ENCODE data around the gene NPIPB2.

The NPIPB2 gene

DNA sequence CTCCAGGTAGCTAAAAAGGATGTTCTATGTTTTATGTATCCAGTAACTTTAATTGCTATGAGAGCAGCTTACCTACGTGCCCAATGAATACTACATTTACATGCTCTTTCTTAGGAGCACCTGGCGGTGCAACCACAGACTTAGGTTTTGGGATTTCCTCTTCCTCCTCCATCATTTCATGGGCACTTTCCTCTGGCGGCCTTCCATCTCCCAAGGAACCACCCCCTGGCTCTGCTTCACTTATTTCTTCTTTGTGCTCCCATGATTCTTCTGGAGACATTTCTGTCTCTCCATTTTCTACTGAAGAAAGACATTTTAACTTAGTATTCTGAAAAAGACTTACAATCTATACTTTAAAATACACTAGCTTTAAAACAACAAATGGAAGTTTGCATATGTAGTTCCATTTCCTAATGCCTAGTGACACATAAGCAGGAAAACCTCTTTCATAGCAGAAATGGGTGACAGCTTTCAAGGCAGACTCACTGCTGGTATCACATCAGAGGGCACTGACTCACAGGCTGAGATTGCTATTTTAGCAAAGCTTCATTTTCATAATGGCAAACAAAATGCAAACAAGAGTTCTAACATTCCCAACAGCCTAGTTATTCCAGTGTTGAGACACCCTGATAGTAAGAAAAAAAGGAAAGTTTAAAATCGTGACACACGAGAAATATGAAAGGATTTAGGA is 45.2 kb downstream of the NPIPB2 start:
- DNase-seq = no peak

DNA sequence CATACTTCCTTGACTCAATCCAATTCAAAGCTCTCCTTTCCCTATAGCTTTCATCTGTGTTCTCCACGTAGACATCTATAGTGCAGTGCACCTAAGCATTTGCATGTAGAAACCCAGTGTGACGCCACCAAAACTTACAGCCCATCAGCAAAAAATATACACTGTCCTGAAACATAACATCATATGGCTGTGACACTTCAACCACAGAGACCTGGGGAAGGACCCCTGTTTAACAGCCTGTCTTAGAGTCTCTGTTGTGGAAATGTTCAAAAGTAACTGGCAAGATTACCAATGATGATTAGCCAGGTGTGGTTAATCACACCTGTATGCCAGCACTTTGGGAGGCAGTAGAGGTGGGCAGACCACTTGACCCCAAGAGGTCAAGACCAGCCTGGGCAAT is 48.3 kb downstream of the NPIPB2 start:
- DNase-seq = no peak

DNA sequence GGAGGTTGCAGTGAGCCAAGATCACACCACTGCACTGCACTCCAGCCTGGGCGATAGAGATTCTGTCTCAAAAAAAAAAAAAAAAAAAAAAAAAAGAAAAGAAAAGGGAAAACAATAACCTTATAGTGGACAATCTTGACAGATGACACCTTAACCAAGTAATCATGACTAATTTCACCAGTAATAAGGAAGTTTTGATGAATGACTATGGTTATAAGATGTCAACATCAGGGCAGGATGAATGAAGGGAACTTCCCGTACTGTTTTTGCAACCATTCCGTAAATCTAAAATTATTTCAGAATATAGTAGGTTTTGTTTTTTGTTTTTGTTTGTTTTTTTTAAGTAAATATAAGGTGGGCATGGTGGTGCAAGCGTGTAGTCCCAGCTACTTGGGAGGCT is 49.1 kb downstream of the NPIPB2 start:
- DNase-seq = no peak

DNA sequence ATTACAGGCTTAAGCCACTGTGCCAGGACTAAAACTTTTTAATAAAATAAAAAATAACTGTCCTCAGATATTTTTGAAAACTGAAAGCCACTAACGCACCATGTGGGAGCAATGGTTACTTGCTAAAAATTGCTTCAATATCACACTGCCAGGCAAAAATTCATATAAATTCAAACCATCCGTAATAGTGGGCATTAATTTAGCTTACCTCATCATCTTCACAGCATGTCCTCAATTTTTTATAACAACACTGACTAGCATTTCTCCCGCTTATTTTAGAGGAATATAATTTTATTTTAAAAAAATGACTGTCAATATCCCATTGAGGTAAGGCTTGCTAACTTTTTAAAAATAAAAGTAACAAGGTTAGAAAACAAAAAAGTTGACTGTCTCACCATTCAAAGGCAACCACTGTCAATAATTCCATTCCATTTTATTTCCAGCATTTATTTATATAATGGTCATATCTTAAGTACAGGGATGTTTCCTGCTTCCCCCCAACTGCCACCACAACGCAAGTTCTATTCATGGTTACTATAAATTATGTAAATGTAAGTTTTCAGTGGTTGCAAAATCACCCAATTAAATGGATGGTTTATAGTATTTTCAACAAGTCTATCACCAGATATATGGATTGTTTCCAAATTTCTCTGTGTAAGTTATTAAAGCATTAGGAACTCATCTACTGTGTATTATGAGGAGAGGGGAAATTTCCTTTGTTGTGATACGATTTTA is 51.4 kb downstream of the NPIPB2 start:
- no peak for DNase-seq

GRCh38 chr16:11886881-11887280 is 55.0 kb downstream of the NPIPB2 start:
- no peak for DNase-seq

DNA sequence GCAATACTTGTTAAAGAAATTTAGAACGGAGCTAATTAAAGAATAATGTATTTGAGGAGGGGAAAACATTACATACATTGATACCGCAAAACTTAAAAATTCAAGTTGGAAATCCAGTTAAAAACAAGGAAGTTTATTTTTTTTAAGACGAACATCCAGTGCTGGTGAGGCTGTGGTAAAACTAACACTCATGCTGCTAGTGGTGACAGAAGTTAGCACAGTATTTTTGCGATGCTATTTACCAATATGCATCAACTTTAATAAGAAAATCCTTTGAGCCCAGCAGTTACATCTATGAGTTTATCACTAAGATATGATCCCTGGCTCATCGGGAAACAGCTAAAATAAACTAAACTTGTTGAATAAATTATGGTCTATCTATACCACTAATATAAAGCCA is 57.8 kb downstream of the NPIPB2 start:
- no peak for DNase-seq

- DNase-seq = no peak
These were observed 61.8 kb downstream of the NPIPB2 start for GRCh38 chr16:11880007-11880406.

DNA sequence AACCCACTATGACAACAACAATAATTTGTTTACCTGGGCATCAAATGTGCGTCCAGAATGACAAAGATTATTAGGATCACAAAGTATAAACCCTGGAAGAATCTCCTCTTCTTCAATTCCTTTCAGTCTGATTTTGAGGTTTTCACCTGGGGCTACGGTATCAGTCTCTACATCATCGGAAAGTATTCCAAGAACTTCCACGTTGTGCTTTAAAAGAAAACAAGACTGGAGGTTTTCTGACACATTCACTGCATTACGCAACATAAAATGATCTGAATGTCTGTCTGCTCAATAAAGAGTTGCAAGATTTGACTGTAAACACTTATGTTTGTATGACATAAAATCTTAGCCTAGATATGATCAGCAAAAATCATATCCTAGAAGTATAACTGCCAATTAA is 64.5 kb downstream of the NPIPB2 start:
- no peak for DNase-seq
